Peyer's patch (tissue), 4 donors: ENCODE data around the gene ARPC1A.
A peak's percentile ranks its signal among the peaks of the same experiment; 100 is the strongest.

ENCODE experiments used
- POLR2A ChIP-seq, 2 donors: fragments of 450-650 bp; IDR thresholded peaks; one replicate each; pipeline ENCODE4 v1.5.1; 2017; ENCODE audit warnings: antibody characterized with exemption in 2 of 2, mild to moderate bottlenecking in 2 of 2, moderate library complexity in 2 of 2
- TF ChIP-seq, protein P1 (sequence below), 6 experiments: fragments of 450-650 bp in 4 of 6; fragments of 200-600 bp in 2 of 6; sonication (generic) in 1 of 6; IDR thresholded peaks; one replicate each; pipeline ENCODE4 v1.5.1; 2017 to 2019; ENCODE audit warnings: antibody characterized with exemption in 6 of 6, mild to moderate bottlenecking in 3 of 6, moderate library complexity in 1 of 6

DNA sequence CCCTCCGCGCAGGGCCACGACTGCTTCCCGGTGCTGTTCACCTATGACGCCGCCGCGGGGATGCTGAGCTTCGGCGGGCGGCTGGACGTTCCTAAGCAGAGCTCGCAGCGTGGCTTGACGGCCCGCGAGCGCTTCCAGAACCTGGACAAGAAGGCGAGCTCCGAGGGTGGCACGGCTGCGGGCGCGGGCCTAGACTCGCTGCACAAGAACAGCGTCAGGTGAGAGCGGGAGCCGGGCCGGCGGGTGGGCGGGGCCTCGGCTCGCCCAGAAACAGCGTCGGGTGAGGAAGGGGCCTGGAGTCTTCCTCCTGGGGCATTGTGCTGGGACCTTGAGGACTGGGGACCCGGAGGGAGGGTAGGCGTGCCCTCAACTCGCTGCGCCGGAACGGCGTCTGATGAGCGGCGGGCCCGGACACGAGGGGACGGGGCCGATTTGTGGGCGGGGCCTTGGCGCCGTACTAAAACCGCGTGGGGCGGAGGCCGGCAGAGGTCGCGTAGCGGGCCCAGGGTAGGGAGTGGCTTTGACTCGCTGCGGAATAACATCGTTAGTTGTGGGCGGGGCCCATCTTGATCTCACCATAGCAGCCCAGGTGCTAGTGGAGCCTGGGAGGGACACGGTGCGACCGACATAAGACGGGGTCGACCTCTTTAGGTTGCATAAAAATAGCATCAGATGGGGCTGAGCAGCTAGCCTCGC is 67.1 kb downstream of the ARPC1A start:
- TF ChIP-seq, protein P1, sequence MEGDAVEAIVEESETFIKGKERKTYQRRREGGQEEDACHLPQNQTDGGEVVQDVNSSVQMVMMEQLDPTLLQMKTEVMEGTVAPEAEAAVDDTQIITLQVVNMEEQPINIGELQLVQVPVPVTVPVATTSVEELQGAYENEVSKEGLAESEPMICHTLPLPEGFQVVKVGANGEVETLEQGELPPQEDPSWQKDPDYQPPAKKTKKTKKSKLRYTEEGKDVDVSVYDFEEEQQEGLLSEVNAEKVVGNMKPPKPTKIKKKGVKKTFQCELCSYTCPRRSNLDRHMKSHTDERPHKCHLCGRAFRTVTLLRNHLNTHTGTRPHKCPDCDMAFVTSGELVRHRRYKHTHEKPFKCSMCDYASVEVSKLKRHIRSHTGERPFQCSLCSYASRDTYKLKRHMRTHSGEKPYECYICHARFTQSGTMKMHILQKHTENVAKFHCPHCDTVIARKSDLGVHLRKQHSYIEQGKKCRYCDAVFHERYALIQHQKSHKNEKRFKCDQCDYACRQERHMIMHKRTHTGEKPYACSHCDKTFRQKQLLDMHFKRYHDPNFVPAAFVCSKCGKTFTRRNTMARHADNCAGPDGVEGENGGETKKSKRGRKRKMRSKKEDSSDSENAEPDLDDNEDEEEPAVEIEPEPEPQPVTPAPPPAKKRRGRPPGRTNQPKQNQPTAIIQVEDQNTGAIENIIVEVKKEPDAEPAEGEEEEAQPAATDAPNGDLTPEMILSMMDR (IDR thresholded peaks at IDR 0.05): no peak
- peak in 1 of 2 donors; percentile 27 for TF ChIP-seq POLR2A (IDR thresholded peaks at IDR 0.05)
